Hepatocyte (in vitro differentiated cells): ENCODE results near the gene TOMM7. TPM values are rescaled to one million over a fixed set of nuclear protein-coding genes. Genes with fewer than 3 reads are reported as not detected.

Experiments used
- DNase-seq: peaks from one replicate; pipeline ENCODE4 v3.0.0-alpha.2; 2016; ENCODE audit warnings: low spot score
- H2AFZ ChIP-seq: fragments of 200-600 bp; sonication (generic); 2 replicates; pipeline ENCODE4 v1.6.0; 2016; ENCODE audit warnings: antibody characterized with exemption, mild to moderate bottlenecking
- H3K27ac ChIP-seq: fragments of 200-600 bp; sonication (generic); 2 replicates; pipeline ENCODE4 v1.5.1; 2016; ENCODE audit warnings: mild to moderate bottlenecking
- H3K27me3 ChIP-seq: fragments of 200-600 bp; sonication (generic); 2 replicates; pipeline ENCODE4 v1.6.1; 2016
- H3K36me3 ChIP-seq: fragments of 200-600 bp; sonication (generic); replicated peaks from 2 replicates; pipeline ENCODE4 v1.5.1; 2016; ENCODE audit warnings: low read depth; ENCODE audit not compliant: insufficient read depth
- H3K4me1 ChIP-seq: fragments of 200-600 bp; sonication (generic); 2 replicates; pipeline ENCODE4 v1.5.1; 2016; ENCODE audit warnings: mild to moderate bottlenecking, moderate library complexity; ENCODE audit not compliant: insufficient read depth
- H3K4me2 ChIP-seq: fragments of 200-600 bp; sonication (generic); 2 replicates; pipeline ENCODE4 v1.6.0; 2016
- H3K4me3 ChIP-seq: fragments of 200-600 bp; sonication (generic); 2 replicates; pipeline ENCODE4 v1.5.1; 2016; ENCODE audit warnings: mild to moderate bottlenecking
- H3K79me2 ChIP-seq: fragments of 200-600 bp; sonication (generic); 2 replicates; pipeline ENCODE4 v1.6.0; 2017; ENCODE audit warnings: mild to moderate bottlenecking
- H3K9me2 ChIP-seq: fragments of 200-600 bp; sonication (generic); replicated peaks from 2 replicates; pipeline ENCODE4 v1.6.0; 2017; ENCODE audit warnings: mild to moderate bottlenecking; ENCODE audit not compliant: insufficient read depth
- H3K9me3 ChIP-seq: fragments of 200-600 bp; sonication (generic); 2 replicates; pipeline ENCODE4 v1.5.1; 2016; ENCODE audit warnings: low read depth, mild to moderate bottlenecking
- H4K20me1 ChIP-seq: fragments of 200-600 bp; sonication (generic); 2 replicates; pipeline ENCODE4 v1.6.0; 2016; ENCODE audit warnings: mild to moderate bottlenecking; ENCODE audit not compliant: insufficient read depth, poor library complexity, severe bottlenecking
- CTCF ChIP-seq: fragments of 200-600 bp; sonication (generic); IDR thresholded peaks from 2 replicates; pipeline ENCODE4 v1.5.1; 2016; ENCODE audit warnings: antibody characterized with exemption, mild to moderate bottlenecking; ENCODE audit not compliant: poor library complexity
- EZH2 ChIP-seq: fragments of 200-600 bp; sonication (generic); IDR thresholded peaks from 2 replicates; pipeline ENCODE4 v1.6.1; 2016; ENCODE audit warnings: antibody characterized with exemption, mild to moderate bottlenecking, borderline replicate concordance
- EZH2phosphoT487 ChIP-seq: fragments of 200-600 bp; sonication (generic); IDR thresholded peaks from one replicate; pipeline ENCODE4 v1.6.1; 2018; ENCODE audit warnings: antibody characterized with exemption, mild to moderate bottlenecking, low read depth, moderate library complexity; ENCODE audit not compliant: unreplicated experiment, severe bottlenecking
- WGBS: methylation state at CpG from one replicate; pipeline ENCODE4 v1.1.6; 2016; ENCODE audit warnings: low lambda C conversion rate; ENCODE audit errors: missing lambda C conversion rate; 5-methylcytosine and 5-hydroxymethylcytosine counted together
- polyA plus RNA-seq: library from polyadenylated mRNA; unstranded; fragments of >200 nt; fragmentation: Nextera tagmentation; extraction: Ambion mirVana; gene quantifications from 2 replicates; pipeline ENCODE4 v1.2.1, GENCODE V29; 2016
- total RNA-seq: library from RNA; depleted of rRNA; stranded (reverse); fragments of >200 nt; gene quantifications from 2 replicates; pipeline ENCODE4 v1.2.3, GENCODE V29; 2014

TOMM7 gene
- total and polyA plus RNA-seq, 2 experiments from 2014 or later, result 215 to 322 TPM

DNA sequence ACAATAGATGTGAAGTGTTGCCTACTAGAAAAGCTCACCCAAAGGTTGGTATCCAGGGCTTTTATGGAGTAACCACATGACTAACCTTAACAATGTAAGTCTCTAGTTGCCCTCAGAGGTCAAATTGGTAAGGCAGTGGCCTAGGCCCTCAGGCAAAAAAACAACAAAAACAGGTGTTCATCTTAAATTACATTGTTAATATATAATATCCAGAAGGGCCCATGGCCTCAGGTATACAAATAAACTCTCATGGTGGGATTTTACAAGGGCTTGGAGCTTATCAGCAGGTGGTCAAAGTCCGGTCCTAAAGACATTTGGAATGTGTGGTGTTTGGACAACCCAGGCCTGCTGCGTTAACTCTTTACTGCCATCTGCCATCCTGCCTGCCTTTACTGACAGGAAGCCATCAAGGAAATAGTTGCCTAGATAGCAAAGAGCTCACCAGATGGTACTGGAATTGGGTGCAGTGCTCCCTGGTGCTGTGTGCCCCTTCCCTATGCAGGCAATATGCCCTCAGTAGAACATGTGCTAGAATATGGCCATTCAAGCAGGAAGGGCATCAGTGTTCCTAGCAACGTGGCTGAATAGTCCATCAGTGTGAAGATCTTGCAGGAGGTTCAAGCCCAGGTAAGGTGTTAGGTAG lies 36.2 kb downstream of the TOMM7 start:
- H2AFZ ChIP-seq, result no peak overlapping the region
- peak; percentile 72 for DNase-seq
- no peak overlapping the region for H3K4me3 ChIP-seq
- H4K20me1 ChIP-seq, result no peaks in the 10 kb centered on the region
- no peaks in the 10 kb centered on the region for H3K9me3 ChIP-seq
- 31% methylated on average over 3 of the region's 3 CpGs for WGBS
- H3K4me1 ChIP-seq, result peaks cover 19% of the 10 kb centered on the region
- H3K36me3 ChIP-seq, result no peaks in the 10 kb centered on the region
- no peaks in the 10 kb centered on the region for H3K79me2 ChIP-seq
- peak overlapping the region; percentile 59 for H3K27ac ChIP-seq
- H3K27me3 ChIP-seq, result no peaks in the 10 kb centered on the region
- TF ChIP-seq EZH2phosphoT487 (no peak), EZH2 (no peak), CTCF (no peak)
- no peaks in the 10 kb centered on the region for H3K9me2 ChIP-seq
- no peak overlapping the region for H3K4me2 ChIP-seq

DNA sequence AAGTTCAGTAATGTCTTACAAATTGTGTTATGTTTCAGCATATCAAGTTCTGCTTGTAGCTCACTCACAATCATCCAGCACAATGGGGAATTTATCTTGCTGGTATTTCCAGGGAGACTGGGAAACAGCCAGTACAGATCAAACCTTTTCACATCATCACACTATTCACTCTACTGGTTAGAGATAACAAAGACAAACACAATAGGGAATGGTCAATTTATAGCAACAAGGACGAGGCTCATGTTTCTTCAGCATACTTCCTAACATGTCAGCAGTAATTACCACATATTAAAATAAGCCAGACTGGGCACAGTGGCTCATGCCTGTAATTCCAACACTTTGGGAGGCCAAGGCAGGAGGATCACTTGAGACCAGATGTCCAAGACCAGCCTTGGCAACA lies 38.3 kb downstream of the TOMM7 start:
- no peaks in the 10 kb centered on the region for H3K36me3 ChIP-seq
- H2AFZ ChIP-seq, result no peak overlapping the region
- H3K4me2 ChIP-seq, result no peak overlapping the region
- no peaks in the 10 kb centered on the region for H3K9me3 ChIP-seq
- H4K20me1 ChIP-seq, result no peaks in the 10 kb centered on the region
- no peak for DNase-seq
- peak overlapping the region; percentile 59 for H3K27ac ChIP-seq
- WGBS, result 13% methylated on average over 1 of the region's 1 CpG
- H3K4me1 ChIP-seq, result peaks cover 19% of the 10 kb centered on the region
- no peaks in the 10 kb centered on the region for H3K27me3 ChIP-seq
- no peaks in the 10 kb centered on the region for H3K79me2 ChIP-seq
- H3K4me3 ChIP-seq, result no peak overlapping the region
- TF ChIP-seq EZH2 (no peak), CTCF (no peak), EZH2phosphoT487 (no peak)
- H3K9me2 ChIP-seq, result no peaks in the 10 kb centered on the region

DNA sequence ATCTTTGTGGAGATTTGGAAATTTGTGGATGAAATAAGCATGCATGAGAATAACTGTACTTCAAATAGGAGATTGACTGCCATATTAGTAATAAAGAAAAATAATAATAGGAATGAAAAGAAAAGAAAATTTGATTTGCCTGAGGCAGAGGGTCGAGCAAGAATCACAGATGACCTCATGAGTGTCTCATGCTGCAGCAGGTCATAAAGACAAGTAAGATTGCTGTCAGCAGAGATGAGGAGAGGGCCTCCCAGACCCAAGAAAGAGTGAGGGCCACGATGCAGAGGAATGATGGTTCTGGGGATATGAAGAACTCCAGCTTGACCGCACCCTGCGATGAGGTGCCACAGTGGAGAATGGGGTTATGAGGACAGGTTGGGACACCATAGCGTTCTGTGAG lies 39.2 kb downstream of the TOMM7 start:
- Histone ChIP-seq H3K36me3 (no peaks in the 10 kb centered on the region), H3K27me3 (no peaks in the 10 kb centered on the region), H3K9me2 (no peaks in the 10 kb centered on the region), H3K4me3 (no peak overlapping the region), H3K27ac (peak overlapping the region; percentile 59), H3K9me3 (no peaks in the 10 kb centered on the region), H2AFZ (no peak overlapping the region), H3K79me2 (no peaks in the 10 kb centered on the region), H3K4me1 (peaks cover 19% of the 10 kb centered on the region), H4K20me1 (no peaks in the 10 kb centered on the region), H3K4me2 (no peak overlapping the region)
- DNase-seq, result no peak
- WGBS, result 74% methylated on average over 5 of the region's 5 CpGs
- TF ChIP-seq CTCF (no peak), EZH2phosphoT487 (no peak)
